HG03565 (cell line): ENCODE measurements around the gene MCC.

ENCODE experiments used
- ATAC-seq: cut with Tn5 transposase; IDR thresholded peaks from one replicate; pipeline ENCODE4 v1.9.1; 2021; ENCODE audit warnings: mild to moderate bottlenecking, moderate library complexity; ENCODE audit not compliant: unreplicated experiment

Gene MCC

DNA sequence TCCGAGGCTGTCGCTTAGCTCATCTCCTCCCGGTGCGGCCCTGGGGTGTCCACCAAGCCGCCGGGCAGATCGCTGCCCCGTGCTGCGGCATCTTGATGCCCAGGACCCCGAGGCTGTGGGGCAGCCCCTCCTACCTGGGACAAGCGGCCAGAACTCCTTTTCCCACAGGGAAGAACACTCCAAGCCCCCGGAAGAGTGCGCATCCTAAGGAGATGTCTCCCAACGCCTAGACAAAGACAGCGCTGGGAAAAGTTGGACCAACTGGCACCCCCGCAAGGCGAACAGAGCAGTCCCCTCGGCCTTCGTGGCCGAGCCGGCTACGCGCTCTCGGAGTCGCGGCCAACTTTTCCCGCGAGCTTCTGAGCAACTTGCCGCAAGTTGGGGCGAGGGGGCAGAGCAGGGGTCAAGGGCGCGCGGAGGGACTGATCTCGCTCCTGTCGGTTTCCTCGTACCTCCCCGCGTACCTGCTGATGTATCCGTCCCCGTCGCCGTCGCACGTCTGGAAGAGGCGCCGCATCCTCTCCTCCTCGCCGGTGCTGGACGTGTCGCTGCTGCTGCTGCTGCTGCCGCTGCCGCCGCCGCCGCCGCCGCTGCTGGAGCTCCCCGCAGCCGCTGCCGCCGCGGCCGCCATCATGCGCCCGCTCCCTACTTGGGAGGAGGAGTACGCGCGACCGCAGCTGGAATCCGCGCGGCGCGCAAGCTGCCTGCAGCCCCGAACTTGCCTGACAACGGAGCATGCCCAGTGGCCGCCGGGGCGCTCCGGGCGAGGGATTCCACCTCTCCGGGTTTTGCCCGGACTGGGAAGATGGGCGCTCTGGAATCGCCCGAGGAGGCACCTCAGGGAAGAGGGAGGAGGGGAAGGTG is at the start of gene MCC:
TSS of gene MCC (minus strand) at position 673 of the 864 bp plus-strand sequence.
- no peak for ATAC-seq

- ATAC-seq: no peak
Observed at GRCh38 chr5:113531481-113532159, 43.4 kb upstream of the MCC start.

DNA sequence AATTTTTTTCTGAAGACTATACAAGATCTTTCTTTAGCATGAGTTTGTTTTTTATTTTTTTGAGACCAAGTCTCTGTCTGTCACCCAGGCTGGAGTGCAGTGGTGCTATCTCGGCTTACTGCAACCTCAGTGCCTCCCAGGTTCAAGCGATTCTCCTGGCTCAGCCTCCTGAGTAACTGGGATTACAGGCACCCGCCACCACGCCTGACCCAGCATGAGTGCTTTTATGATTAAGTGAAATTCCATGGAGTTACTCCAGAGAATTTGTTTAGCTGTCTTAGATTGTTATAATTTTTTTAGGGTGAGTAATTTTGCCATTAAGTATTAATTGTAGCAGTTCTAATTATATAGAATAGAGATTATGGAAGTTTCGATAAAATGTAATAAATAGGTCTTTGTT is 39.5 kb upstream of the MCC start:
- ATAC-seq: no peak

DNA sequence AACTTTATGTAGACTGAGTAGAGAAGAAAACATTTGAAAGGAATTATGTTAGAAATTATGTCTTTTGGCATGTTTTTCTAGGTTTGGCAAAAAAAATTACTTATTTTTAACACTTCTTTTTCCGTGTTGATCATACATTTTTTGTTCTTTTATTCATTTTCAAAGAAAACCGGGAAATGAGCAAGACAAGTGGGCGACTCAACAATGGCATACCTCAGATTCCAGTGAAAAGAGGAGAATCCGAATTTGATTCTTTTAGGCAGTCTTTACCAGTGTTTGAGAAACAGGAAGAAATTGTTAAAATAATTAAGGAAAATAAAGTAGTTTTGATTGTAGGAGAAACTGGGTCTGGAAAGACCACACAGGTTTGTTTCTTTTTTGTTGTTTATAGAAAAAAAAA is 38.2 kb upstream of the MCC start:
- no peak for ATAC-seq

DNA sequence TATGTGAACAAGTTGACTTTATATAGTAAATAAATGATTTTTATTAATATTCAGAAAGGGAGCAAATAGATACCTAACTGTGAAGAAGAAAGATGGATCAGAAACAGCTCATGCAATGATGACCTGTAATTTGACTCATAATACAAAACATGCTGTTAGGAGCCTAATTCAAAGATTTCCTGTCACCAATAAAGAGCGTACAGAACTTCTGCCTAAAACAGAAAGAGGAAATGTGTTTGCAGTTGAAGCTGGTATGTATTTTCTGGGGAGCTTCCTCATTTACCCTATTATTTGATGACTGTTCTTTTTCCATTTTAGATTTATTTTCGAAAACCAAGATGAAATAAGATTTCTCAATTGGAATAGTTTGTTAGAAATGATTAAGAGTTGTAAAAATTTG is 36.7 kb upstream of the MCC start:
- peak; percentile 60 for ATAC-seq

DNA sequence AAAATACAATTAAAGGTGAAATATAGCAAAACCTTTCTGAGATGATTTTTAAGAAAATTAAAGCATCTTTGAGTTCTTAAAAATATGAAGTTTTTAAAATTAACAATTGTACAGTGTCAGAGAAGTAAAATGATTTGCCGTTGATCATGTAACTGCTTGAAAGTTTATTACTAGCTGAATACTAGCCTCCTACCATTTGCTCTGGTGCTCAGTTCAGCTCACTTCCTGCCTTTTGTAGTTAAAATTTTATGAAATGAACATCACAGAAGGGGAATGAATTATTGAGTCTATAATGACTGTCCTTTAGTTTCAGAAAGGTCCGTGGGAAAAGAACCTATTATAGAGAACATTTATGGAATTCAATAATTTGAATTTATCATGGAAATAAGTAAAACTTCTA is 34.9 kb upstream of the MCC start:
- no peak for ATAC-seq

GRCh38 chr5:113520899-113521298 is 32.6 kb upstream of the MCC start:
- no peak for ATAC-seq

- peak; percentile 65 for ATAC-seq
Observed at GRCh38 chr5:113520429-113520828, 32.2 kb upstream of the MCC start.

- ATAC-seq: no peak
Observed at GRCh38 chr5:113519412-113519811, 31.2 kb upstream of the MCC start.

- no peak for ATAC-seq
Observed at GRCh38 chr5:113518884-113519283, 30.6 kb upstream of the MCC start.

- no peak for ATAC-seq
Observed at GRCh38 chr5:113514289-113514635, 26.0 kb upstream of the MCC start.

DNA sequence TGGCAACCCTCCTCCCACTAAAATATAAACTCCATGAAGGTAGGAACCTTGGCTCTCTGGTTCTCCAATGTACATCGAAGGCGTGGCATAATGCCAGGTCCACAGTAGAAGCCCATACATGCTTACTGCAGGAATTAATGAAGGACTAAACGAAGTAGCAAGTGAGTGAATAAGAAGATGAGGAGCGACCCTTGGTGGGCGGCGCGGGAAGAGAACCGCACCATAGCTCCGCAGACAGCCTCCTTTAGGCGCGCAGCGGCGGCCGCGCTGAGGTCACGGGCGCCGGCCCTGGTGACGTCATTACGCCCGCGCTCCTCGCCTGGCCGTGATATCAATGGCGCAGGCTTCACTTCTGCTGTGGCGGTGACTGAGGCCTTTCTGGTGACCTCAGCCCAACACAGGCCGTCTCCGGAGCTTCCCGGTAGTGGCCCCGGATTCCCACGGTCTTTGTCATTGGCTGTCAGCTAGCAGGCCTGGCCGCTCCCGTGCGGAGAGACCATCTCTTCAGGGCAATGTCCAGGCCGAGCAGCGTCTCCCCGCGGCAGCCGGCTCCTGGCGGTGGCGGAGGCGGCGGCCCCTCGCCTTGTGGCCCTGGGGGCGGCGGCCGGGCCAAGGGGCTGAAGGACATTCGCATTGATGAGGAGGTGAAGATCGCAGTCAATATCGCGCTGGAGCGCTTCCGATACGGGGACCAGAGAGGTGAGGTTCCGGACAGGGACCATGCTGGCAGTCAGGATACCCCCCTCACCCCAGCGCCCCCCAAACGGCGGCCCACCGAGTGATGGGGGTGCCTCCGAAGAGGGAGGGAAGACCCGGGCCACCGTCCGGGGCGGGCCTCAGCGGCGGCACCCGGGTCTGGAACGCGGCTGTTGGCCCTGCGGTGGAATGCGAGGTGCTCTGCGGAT is 25.4 kb upstream of the MCC start, which contains the start of gene YTHDC2:
TSS of gene YTHDC2 (plus strand) at position 311 of the 905 bp plus-strand sequence. CDS start at position 513, 202 bp downstream.
- ATAC-seq: peak; percentile 97

DNA sequence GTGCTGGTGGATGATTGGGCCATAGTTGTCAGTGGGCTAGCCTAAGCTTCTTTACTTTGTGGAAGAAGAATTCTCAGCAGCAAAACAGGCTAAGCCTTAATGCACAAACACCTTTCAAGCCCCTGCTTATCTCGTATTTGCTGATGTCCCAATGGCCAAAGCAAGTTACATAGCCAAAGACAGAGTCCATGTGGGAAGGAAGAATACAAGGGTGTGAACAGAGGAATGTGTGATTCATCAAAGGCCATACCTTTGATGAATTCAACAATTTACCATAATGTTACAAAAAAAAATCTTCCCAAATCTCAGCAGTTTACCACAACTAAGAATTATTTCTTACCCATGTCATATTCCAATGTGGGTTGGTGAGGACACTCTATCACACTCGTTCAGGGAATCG is 24.1 kb upstream of the MCC start:
- no peak for ATAC-seq

DNA sequence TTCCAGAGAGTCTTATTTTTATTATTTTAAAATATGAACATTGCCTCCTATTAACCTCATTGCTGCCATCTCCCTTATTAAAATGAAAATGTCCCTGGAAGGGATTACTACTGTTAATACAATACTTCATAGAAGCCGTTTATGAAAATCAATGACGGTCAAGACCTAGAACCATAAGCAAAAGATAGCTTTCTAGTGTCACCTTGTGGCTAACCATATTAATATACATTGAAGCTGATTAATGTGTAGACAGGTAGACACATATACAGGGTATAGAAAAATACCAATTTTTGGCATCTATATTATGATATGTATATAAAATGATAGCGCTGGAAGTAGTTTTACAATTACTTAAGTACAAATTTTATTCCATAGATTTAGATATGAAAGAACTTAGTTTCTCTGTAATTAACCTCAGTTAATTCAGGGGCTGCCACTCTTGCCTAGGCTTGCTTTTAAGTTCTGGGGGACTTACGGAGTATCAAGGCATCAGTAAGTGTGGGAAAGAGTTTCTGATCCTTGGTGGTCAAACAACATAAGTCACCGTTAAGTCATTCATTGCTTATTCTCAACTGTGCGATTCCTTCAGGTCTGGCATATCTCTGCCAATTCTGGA is 22.7 kb upstream of the MCC start:
- ATAC-seq: no peak

DNA sequence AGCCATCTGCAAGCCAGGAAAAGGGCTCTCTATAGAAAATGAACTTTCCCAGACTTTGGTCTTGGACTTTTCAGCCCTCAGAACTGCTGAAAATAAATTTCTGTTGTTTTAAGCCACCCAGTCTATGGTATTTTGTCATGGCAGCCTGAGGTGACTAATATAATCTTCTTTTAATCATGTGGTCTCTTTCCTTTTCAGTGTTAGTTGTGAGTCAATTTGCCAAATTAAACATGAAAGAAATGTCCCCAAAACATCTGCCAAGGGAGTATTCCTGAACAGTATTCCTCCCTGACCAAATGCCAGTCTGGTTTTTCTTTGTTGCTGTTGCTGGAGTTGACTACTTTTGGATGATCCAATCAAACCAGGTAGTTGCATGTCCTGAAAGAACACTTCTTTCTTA is 20.5 kb upstream of the MCC start:
- no peak for ATAC-seq

DNA sequence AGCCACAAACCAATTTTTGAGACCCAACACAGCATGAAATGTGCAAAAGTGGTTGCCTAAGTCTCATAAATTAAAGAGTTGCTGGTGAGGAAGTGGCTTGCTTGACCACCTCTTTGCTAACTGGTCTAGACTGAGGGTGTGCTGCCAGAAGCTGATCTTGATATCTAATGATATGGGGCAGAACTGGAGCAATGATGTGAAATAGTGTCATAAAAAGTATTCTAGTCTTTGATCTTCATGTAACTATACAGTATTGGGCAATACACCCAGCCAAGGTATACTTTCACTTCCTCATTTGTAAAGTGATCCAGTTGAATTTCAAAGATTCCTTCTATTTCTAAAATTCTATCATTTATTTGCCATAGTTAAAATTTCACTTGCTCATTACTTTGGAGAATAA is 19.3 kb upstream of the MCC start:
- no peak for ATAC-seq

DNA sequence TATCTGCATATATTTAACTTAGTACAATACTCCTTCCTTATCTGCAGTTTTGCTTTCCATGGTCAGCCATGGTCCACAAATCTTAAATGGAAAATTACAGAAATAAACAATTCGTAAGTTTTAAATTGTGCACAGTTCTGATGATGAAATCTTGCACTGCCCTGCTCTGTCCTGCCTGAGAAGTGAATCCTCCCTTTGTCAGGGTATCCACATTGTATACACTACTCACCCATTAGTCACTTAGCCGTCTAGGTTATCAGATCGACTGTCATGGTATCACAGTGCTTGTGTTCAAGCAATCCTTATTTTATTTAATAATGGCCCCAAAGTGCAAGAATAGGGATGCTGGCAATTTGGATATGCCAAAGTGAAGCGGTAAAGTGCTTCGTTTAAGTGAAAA is 16.9 kb upstream of the MCC start:
- no peak for ATAC-seq

- ATAC-seq: no peak
Observed at GRCh38 chr5:113503146-113503545, 14.9 kb upstream of the MCC start.

GRCh38 chr5:113502073-113502472 is 13.8 kb upstream of the MCC start:
- no peak for ATAC-seq

DNA sequence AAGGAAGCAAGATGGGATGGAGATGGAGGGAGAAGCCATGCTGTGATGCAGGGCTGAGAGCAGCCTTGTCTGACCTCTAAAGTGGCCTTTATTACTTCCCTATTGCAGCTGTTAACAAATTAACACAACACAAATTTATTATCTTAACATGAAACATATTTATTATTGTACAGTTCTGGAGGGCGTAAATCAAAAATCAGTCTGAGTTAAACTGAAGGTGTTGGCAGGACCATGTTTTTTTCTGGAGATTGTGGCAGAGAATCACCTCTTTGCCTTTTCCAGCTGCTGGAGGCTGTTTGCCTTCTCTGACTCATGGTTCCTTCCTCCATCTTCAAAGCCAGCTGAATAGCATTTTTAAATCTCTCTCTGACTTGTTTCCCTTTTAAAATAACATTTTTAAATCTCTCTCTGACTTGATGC is 7.2 kb upstream of the MCC start:
- ATAC-seq: no peak

DNA sequence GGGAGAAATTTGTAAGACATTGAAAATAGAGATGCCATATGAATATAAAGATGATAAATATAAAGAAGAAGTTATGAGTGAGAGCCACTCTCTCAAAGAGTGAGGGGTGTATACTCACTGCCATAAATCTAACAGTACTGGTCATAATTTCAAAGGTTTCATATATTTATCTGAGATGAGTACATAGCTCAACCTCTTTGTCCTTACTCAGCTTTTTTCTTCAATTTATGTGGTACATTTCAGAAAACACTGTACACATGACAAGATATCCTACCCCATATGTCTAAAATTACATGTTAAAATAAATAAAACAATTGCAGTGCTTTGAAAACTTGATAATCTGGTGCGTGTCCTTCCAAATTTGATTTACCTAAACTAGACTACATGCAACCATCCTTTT is 5.2 kb upstream of the MCC start:
- no peak for ATAC-seq
